ENCODE measurements around the gene MSH5.

MSH5 gene

DNA sequence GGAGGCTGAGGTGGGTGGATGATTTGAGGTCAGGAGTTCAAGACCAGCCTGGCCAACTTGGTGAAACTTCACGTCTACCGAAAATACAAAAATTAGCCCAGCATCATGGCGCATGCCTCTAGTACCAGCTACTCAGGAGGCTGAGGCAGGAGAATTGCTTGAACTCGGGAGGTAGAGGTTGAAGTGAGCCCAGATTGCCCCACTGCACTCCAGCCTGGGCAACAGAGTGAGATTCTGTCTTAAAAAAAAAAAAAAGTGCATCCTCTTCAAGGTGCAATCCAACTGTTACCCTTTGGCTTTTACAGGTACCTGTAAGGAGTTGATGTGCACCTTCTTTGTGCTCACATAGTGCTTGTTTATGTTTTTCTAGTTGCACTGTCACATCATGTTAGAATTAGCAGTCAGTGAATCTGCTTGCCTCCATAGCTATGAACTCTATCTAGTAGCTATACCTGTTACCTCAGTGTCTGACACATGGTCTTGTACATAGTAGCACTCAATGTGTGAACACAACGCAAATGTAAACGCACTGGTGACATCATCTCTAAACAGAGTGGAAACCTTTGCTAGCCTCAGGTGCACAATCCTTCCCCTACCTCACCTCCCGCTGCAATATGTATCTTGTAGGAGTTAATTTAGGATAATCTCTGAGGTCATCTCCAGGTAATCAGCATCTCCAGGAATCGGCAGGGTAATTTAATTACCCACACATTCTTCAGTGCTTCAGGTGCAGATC lies 9.7 kb downstream of the MSH5 start:
- Mint-ChIP-seq H3K27ac (no peak overlapping the region), H3K27me3 (ENCODE audit: low read depth) (no peaks in the 10 kb centered on the region), H3K9me3 (no peaks in the 10 kb centered on the region), H3K4me3 (no peak overlapping the region), H3K36me3 (ENCODE audit: low read depth) (peaks cover 16% of the 10 kb centered on the region), H3K4me1 (ENCODE audit: low read depth) (peaks cover 5% of the 10 kb centered on the region)

DNA sequence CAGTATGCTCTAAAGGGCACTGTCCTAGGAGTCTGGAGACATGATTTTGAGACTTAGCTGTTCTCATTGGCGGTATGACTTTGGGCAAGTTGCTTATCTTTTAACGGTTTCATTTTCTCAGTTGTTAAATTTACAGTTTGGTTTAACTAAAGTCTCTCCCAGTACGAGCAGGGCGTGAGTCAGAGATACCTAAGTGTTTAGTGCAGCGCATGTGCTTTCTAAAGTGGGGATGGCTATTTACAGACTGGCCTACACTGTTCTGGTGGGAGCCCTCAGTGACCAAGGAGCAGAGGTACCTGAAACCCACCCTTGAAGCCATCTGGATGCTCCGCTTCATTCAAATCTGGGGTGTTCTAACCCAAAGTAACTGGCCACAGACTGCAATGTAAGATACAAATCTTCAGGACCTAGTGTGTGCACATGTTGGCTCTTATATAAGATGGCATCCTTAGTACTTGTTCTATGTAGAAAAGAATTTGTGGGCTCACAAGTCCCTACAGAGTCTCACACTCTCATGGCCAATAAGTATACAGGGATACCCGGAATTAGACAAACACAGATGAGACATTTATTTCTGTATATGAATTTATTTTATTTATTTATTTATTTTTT lies 10.7 kb downstream of the MSH5 start:
- H3K36me3 Mint-ChIP-seq (ENCODE audit: low read depth) = peaks cover 11% of the 10 kb centered on the region
- H3K9me3 Mint-ChIP-seq = no peaks in the 10 kb centered on the region
- H3K27ac Mint-ChIP-seq = no peak overlapping the region
- peaks cover 2% of the 10 kb centered on the region for H3K4me1 Mint-ChIP-seq (ENCODE audit: low read depth)
- H3K27me3 Mint-ChIP-seq (ENCODE audit: low read depth) = no peaks in the 10 kb centered on the region
- H3K4me3 Mint-ChIP-seq = no peak overlapping the region

DNA sequence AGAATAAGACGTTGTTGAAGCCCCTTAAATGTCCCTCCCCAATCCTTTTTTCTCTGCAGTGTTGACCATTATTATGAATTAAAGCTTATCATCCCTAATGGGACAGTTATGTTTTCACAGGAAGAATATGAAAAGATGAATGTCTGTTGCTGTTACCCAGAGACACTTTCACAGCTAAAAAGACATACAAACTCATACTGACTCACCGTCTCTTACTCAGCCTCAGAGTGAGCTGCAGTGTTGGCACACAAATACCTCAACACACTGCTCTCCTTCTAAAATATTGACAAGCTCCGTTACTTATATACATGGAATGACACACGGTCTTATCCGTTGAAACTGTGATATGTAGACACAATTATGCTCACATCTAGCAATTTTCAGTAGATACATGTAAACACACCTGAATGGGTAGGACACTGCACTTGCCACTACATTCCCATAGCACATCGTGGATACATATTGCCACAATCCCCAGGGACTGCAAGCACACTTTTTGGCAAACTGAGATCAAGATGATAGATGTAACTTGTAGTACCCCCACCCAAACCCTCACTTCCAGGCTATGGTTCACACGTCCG lies 13.0 kb downstream of the MSH5 start:
- Mint-ChIP-seq H3K27me3 (ENCODE audit: low read depth) (no peaks in the 10 kb centered on the region), H3K4me3 (no peak overlapping the region), H3K9me3 (no peaks in the 10 kb centered on the region), H3K4me1 (ENCODE audit: low read depth) (peaks cover 2% of the 10 kb centered on the region), H3K27ac (no peak overlapping the region), H3K36me3 (ENCODE audit: low read depth) (peaks cover 8% of the 10 kb centered on the region)

DNA sequence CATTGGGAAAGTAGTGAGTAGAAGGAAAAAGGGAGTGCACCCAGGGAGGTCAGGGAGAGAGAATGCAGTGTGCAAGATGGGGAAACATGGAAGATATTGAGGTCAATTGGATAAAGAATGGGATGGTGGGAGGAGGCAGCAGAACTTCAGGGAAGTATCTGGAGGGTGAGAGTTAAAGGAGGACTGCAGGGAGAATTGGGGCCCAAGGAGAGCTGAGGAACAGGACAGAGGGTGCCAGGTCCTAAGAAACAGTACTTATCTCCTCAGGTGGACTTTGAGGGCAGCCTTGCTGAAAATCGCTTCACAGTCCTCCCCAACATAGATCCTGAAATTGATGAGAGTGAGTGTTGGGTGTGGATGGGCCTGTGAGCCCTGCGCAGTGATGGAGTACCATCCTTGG lies 18.5 kb downstream of the MSH5 start:
- Mint-ChIP-seq H3K9me3 (no peaks in the 10 kb centered on the region), H3K27ac (no peak overlapping the region), H3K27me3 (ENCODE audit: low read depth) (no peaks in the 10 kb centered on the region), H3K36me3 (ENCODE audit: low read depth) (peaks cover 16% of the 10 kb centered on the region), H3K4me3 (no peak overlapping the region), H3K4me1 (ENCODE audit: low read depth) (peaks cover 9% of the 10 kb centered on the region)

DNA sequence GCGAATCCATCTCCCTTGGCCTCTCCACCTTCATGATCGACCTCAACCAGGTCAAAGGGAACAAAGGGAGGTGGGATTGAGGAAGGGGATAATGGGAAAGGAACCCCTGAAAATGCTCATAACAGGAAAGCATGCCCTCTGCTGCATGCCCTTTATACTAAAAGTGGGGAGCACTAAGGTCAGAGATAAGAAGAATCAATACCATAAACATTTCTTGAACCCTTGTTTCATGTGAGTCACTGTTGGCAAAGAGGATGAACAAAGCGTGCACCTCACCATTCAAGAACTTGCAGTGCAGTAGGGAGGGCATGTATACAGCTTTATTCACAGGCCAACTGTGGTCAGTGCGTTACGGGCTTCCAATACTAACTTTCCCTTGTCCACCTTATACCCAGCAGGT lies 21.0 kb downstream of the MSH5 start:
- Mint-ChIP-seq H3K36me3 (ENCODE audit: low read depth) (peaks cover 19% of the 10 kb centered on the region), H3K9me3 (no peaks in the 10 kb centered on the region), H3K4me3 (no peak overlapping the region), H3K27ac (no peak overlapping the region), H3K4me1 (ENCODE audit: low read depth) (peaks cover 21% of the 10 kb centered on the region), H3K27me3 (ENCODE audit: low read depth) (no peaks in the 10 kb centered on the region)

DNA sequence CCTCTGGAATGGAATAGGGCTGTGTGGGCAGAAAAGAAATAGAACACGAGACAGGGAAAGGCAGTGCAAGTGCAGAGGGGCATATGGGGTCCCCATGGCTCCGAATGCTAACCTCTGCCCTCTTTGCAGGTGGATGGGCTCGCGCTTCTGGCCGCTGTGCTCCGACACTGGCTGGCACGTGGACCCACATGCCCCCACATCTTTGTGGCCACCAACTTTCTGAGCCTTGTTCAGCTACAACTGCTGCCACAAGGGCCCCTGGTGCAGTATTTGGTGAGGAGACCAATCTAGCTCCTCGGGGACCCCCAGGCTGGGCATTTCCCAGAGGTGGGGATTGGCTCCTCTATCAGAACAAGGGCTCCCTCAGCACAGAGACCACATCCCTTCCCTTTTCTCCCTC lies 21.5 kb downstream of the MSH5 start:
- peaks cover 21% of the 10 kb centered on the region for H3K4me1 Mint-ChIP-seq (ENCODE audit: low read depth)
- no peak overlapping the region for H3K27ac Mint-ChIP-seq
- H3K9me3 Mint-ChIP-seq = no peaks in the 10 kb centered on the region
- peaks cover 19% of the 10 kb centered on the region for H3K36me3 Mint-ChIP-seq (ENCODE audit: low read depth)
- no peak overlapping the region for H3K4me3 Mint-ChIP-seq
- no peaks in the 10 kb centered on the region for H3K27me3 Mint-ChIP-seq (ENCODE audit: low read depth)

DNA sequence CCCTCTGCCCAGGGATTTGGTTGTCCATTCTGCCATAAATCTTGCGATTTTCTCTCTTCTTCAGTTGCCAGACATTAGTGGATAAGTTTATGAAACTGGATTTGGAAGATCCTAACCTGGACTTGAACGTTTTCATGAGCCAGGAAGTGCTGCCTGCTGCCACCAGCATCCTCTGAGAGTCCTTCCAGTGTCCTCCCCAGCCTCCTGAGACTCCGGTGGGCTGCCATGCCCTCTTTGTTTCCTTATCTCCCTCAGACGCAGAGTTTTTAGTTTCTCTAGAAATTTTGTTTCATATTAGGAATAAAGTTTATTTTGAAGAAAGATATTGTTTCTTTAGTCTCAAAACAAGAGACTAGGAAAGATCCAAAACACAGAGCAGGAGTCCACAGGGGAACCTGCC lies 22.6 kb downstream of the MSH5 start, which contains the start of gene SAPCD1:
Gene SAPCD1 (plus strand): TSS at position 301 of the 400 bp plus-strand sequence. CDS start 399 bp downstream, outside the sequence.
- peak within 1 kb of the TSS; percentile 73 for H3K27ac Mint-ChIP-seq
- peaks cover 19% of the 10 kb centered on the region for H3K36me3 Mint-ChIP-seq (ENCODE audit: low read depth)
- peaks cover 21% of the 10 kb centered on the region for H3K4me1 Mint-ChIP-seq (ENCODE audit: low read depth)
- no peaks in the 10 kb centered on the region for H3K9me3 Mint-ChIP-seq
- H3K27me3 Mint-ChIP-seq (ENCODE audit: low read depth) = no peaks in the 10 kb centered on the region
- H3K4me3 Mint-ChIP-seq = no peak within 1 kb of the TSS

DNA sequence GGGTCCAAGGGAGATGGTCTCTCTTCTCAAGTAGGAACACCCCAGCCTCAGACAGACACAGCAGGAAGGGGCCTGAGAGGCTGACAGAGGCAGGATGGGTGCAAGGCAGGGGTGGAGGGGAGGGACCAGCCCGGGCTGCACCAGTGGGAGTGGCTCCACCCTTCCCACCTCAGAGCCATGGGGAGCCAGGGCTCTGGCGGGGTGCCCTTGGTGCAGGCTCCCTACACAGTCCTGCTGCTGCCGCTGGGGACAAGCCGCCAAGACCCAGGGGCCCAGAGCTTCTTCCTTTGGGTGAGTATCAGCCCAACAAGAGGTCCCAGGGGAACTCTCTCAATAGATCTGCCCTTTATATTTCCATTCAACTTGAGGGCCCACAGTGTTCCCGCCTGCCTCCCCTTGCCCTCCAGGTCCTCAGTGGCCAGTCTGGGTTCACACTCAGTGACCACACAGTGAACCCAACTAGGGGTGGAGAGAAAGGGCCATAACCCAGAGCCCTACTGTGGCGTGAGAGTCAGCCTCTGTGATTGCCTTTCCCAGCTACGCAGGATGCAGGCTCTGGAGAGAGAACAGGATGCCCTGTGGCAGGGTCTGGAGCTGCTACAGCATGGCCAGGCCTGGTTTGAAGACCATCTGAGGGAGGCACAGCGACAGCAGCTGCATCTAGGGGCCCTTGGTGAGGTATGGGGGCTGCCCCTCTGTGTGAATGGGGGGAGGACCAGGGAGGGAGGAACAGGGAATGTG lies 23.2 kb downstream of the MSH5 start:
- no peak overlapping the region for H3K4me3 Mint-ChIP-seq
- no peaks in the 10 kb centered on the region for H3K27me3 Mint-ChIP-seq (ENCODE audit: low read depth)
- H3K9me3 Mint-ChIP-seq = no peaks in the 10 kb centered on the region
- H3K4me1 Mint-ChIP-seq (ENCODE audit: low read depth) = peaks cover 21% of the 10 kb centered on the region
- H3K36me3 Mint-ChIP-seq (ENCODE audit: low read depth) = peaks cover 19% of the 10 kb centered on the region
- peak overlapping the region; percentile 73 for H3K27ac Mint-ChIP-seq

DNA sequence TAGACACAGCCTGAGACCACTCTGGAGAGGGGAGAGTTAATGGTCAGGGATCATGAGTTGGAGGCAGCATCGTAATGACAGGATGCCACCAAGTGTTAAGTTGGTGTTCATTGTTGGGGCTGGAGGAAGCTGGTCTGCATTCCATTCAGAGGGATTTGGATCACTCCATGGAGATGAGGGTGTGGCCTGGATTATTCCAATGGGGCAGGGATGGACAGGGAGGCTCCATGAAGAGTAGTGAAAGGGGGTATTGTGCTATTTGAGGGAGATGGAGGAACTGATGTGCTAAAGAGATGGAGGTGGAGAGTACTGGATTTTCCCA lies 23.8 kb downstream of the MSH5 start:
- H3K4me1 Mint-ChIP-seq (ENCODE audit: low read depth) = peaks cover 21% of the 10 kb centered on the region
- H3K27ac Mint-ChIP-seq = peak overlapping the region; percentile 73
- H3K4me3 Mint-ChIP-seq = no peak overlapping the region
- H3K36me3 Mint-ChIP-seq (ENCODE audit: low read depth) = peaks cover 18% of the 10 kb centered on the region
- no peaks in the 10 kb centered on the region for H3K9me3 Mint-ChIP-seq
- H3K27me3 Mint-ChIP-seq (ENCODE audit: low read depth) = no peaks in the 10 kb centered on the region

DNA sequence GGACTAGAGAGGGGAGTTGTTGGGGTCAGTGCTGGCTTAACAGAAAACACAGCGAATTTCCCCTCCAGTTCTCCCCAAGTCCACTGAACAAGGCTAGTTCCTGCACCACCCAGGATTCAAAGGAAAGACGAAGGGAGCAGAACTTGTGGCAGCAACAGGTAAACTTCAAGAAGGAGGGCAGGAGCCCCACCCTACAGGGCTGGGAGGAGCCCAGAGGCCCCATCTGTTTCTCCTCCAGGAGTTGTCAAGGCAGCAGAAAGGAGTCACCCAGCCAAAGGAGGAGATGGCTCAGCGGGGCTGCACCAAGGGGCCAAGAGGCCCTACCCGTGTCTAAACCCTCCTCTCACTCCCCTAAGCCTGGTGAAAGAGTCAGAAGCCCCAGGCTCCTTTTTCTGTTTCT lies 24.4 kb downstream of the MSH5 start:
- Mint-ChIP-seq H3K9me3 (no peaks in the 10 kb centered on the region), H3K27ac (peak overlapping the region; percentile 14), H3K27me3 (ENCODE audit: low read depth) (no peaks in the 10 kb centered on the region), H3K4me1 (ENCODE audit: low read depth) (peaks cover 20% of the 10 kb centered on the region), H3K4me3 (no peak overlapping the region), H3K36me3 (ENCODE audit: low read depth) (peaks cover 16% of the 10 kb centered on the region)

DNA sequence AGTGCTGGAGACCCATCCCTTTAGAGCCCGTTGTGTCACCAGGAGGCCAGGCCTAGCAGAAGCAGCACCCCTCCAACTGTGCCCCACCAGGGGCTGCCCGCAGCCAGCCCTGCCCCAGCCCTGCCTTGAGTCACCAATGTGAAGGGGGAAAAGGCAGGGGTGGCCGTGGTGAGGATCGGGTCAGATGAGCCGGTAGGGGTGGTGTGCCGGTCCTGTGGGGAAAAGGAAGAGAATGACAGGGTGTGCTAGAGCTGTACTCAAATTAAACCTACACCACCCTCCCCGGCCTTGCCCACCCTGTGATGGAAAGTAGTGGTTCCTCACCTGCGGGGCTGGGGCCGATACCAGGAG lies 25.7 kb downstream of the MSH5 start:
- Mint-ChIP-seq H3K27me3 (ENCODE audit: low read depth) (no peaks in the 10 kb centered on the region), H3K36me3 (ENCODE audit: low read depth) (peaks cover 12% of the 10 kb centered on the region), H3K9me3 (no peaks in the 10 kb centered on the region), H3K27ac (no peak overlapping the region), H3K4me3 (no peak overlapping the region), H3K4me1 (ENCODE audit: low read depth) (peaks cover 22% of the 10 kb centered on the region)

DNA sequence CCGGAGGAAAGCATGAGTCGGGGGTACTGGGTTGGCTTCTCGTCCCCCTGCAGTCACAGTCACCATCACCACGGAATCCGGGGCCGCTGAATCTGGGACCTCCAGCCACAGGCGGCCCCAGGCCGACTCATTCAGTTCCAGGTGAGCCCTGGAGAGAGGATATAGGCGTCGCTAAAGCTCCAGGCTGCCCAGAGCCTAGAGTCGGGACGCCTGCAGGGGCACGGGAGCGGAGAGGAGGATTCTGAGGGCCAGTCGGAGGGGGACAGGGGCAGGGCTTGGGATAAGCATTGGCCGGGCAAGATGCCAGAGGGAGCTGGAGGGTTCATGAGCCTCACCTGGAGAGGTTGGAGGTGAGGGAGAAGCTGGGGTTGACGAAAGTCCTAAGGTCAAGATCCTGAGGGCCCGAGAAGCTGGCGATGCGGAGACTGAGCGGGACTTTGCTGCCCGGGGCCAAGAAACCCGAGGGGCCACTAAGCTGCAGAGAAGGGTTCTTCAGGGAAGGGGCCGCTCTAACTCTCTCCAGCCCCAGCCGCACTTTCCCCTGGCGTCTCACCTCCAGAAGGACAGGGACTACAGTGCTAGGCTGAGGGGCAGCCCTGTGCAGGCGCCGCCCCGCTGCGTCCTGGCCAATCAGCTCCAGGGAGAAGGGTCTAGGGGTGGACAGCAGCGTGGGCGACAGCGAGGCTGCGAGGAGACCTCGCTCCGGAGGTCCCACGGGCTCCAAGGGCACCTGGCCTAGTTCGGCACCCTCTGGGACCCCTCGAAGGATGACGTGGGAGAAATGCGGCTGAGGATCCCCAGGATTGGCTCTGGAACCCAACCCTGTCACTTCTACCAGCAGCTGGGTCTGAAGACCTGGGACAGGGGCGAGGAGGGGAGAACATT lies 26.3 kb downstream of the MSH5 start:
- H3K4me1 Mint-ChIP-seq (ENCODE audit: low read depth) = peaks cover 21% of the 10 kb centered on the region
- H3K9me3 Mint-ChIP-seq = no peaks in the 10 kb centered on the region
- H3K4me3 Mint-ChIP-seq = no peak overlapping the region
- H3K27ac Mint-ChIP-seq = no peak overlapping the region
- H3K27me3 Mint-ChIP-seq (ENCODE audit: low read depth) = no peaks in the 10 kb centered on the region
- H3K36me3 Mint-ChIP-seq (ENCODE audit: low read depth) = peaks cover 12% of the 10 kb centered on the region

DNA sequence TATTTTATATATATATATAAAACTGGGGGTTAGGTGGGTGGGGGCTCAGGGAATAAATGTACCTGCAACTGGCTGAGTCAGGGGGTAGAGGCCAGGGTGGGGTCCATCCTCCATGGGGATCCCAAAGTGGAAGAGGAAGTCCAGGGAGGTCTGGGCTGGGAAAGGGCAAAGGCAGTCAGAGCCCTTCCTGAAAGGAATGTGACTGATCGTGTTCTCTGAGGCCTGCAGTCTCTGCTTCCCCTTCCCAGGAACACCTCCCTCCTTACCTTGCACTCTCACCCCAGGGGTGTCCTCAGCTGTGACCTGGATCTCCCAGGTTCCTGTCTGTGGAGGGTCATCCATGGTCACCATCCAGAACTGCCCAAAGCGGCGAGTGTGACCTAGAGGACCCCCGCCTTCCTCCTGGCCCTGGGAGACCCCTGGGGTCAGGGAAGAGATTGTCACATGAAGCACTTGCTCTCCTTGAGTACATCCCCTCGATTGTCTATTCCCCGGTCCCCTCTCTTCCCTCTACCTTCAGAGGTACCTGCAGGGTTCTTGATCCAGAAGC lies 27.4 kb downstream of the MSH5 start:
- H3K4me3 Mint-ChIP-seq = no peak overlapping the region
- peaks cover 25% of the 10 kb centered on the region for H3K4me1 Mint-ChIP-seq (ENCODE audit: low read depth)
- H3K9me3 Mint-ChIP-seq = no peaks in the 10 kb centered on the region
- H3K27ac Mint-ChIP-seq = no peak overlapping the region
- H3K27me3 Mint-ChIP-seq (ENCODE audit: low read depth) = no peaks in the 10 kb centered on the region
- H3K36me3 Mint-ChIP-seq (ENCODE audit: low read depth) = peaks cover 14% of the 10 kb centered on the region

Measured in T-helper 1 cell treated with Interleukin-12 subunit alpha and Interleukin-12 subunit beta and Interleukin-4 antibody, amounts not matched to agents 30 μg/mL and 1 μg/mL, for 36 hours (primary cell).